Keratinocyte (primary cell): ENCODE measurements around the gene MPV17L. TPM values are rescaled to one million over a fixed set of nuclear protein-coding genes. Genes with fewer than 3 reads are reported as not detected.

Source experiments
- DNase-seq: peaks from one replicate; pipeline ENCODE4 v3.0.0-alpha.2; 2011; ENCODE audit warnings: low read depth, missing footprints, low spot score
- FAIRE-seq: peaks from 2 replicates; lab custom pipeline; 2011; peaks lifted over from hg19 to GRCh38; lab: Jason Lieb, UNC
- H2AFZ ChIP-seq: 2 replicates; pipeline ENCODE4 v1.6.0; 2012; ENCODE audit warnings: low read length, control low read depth, inconsistent platforms; ENCODE audit not compliant: control insufficient read depth
- H3K27ac ChIP-seq: 2 replicates; pipeline ENCODE4 v1.5.1; 2011; ENCODE audit warnings: low read length; ENCODE audit not compliant: control insufficient read depth, insufficient read depth
- H3K27me3 ChIP-seq: 3 replicates; pipeline ENCODE4 v1.6.0; 2011; ENCODE audit warnings: low read length; ENCODE audit not compliant: control insufficient read depth, insufficient read depth; ENCODE audit errors: extremely low read depth
- H3K36me3 ChIP-seq, 2 experiments: 2 replicates in 1 of 2; 3 replicates in 1 of 2; pipeline ENCODE4 v1.5.1; 2011; ENCODE audit warnings: low read length in 2 of 2, mild to moderate bottlenecking in 1 of 2; ENCODE audit not compliant: control insufficient read depth in 2 of 2, insufficient read depth in 2 of 2; ENCODE audit errors: extremely low read depth in 1 of 2
- H3K4me1 ChIP-seq: 3 replicates; pipeline ENCODE4 v1.5.1; 2011; ENCODE audit warnings: low read length; ENCODE audit not compliant: control insufficient read depth, insufficient read depth; ENCODE audit errors: extremely low read depth
- H3K4me2 ChIP-seq: 3 replicates; pipeline ENCODE4 v1.6.0; 2011; ENCODE audit warnings: low read depth, low read length; ENCODE audit not compliant: control insufficient read depth, insufficient read depth; ENCODE audit errors: extremely low read depth
- H3K4me3 ChIP-seq, 3 experiments: fragments of 200-600 bp in 1 of 3; sonication (generic) in 1 of 3; 2 replicates in 2 of 3; 3 replicates in 1 of 3; pipeline ENCODE4 v1.5.1; 2011 to 2016; ENCODE audit warnings: low read length in 3 of 3, mild to moderate bottlenecking in 3 of 3, control low read depth in 2 of 3, inconsistent platforms in 1 of 3, low read depth in 1 of 3, mixed read lengths in 1 of 3, mixed run types in 1 of 3, moderate library complexity in 1 of 3; ENCODE audit not compliant: control insufficient read depth in 2 of 3, insufficient read depth in 2 of 3; ENCODE audit errors: extremely low read depth in 1 of 3
- H3K79me2 ChIP-seq: 2 replicates; pipeline ENCODE4 v1.6.0; 2012; ENCODE audit warnings: low read length; ENCODE audit not compliant: control insufficient read depth, insufficient read depth
- H3K9ac ChIP-seq: 3 replicates; pipeline ENCODE4 v1.6.0; 2011; ENCODE audit warnings: low read length; ENCODE audit not compliant: control insufficient read depth, insufficient read depth; ENCODE audit errors: extremely low read depth
- H3K9me1 ChIP-seq: 3 replicates; pipeline ENCODE4 v1.6.0; 2011; ENCODE audit warnings: low read length; ENCODE audit not compliant: control insufficient read depth, insufficient read depth; ENCODE audit errors: extremely low read depth
- H3K9me3 ChIP-seq: 2 replicates; pipeline ENCODE4 v1.5.1; 2012; ENCODE audit warnings: low read depth, low read length; ENCODE audit not compliant: control insufficient read depth
- H4K20me1 ChIP-seq: 3 replicates; pipeline ENCODE4 v1.6.0; 2011; ENCODE audit warnings: low read length; ENCODE audit not compliant: control insufficient read depth, insufficient read depth; ENCODE audit errors: extremely low read depth
- EZH2 ChIP-seq: IDR thresholded peaks from one replicate; pipeline ENCODE4 v1.6.1; 2012; ENCODE audit warnings: inconsistent platforms, mild to moderate bottlenecking, low read length, moderate library complexity
- dilution Hi-C: fragments of 300-500 bp; cut with MboI; formaldehyde crosslinking; loops from one replicate; pipeline ENCODE4 v1.7.0; 2020; ENCODE audit warnings: low sequenced_read_pairs; ENCODE audit not compliant: extremely low pct_ligation_motif_present
- polyA plus RNA-seq, 5 experiments: library from polyadenylated mRNA; depleted of rRNA in 3 of 5; stranded (reverse) in 3 of 5; stranded (forward) in 1 of 5; unstranded in 1 of 5; fragments of >200 nt; gene quantifications; 1 replicate in 1 of 5; 2 replicates in 3 of 5; 3 replicates in 1 of 5; pipeline versions ENCODE4 v1.2.1 to v1.2.3, GENCODE V29; 2011 to 2012; ENCODE audit warnings: missing spikeins in 2 of 5, low read depth in 1 of 5, low replicate concordance in 1 of 5
- TF ChIP-seq, protein P1 (sequence below), 3 experiments: IDR thresholded peaks in 1 of 3; conservative IDR thresholded peaks in 1 of 3; optimal IDR thresholded peaks in 1 of 3; 2 replicates in 2 of 3; 3 replicates in 1 of 3; pipeline versions ENCODE3 to v1.5.1; 2011; ENCODE audit warnings: low read length in 3 of 3, mild to moderate bottlenecking in 3 of 3, moderate library complexity in 2 of 3, control low read depth in 1 of 3, inconsistent platforms in 1 of 3; ENCODE audit not compliant: insufficient read depth in 2 of 3; ENCODE audit errors: extremely low read depth in 1 of 3

Gene MPV17L
- polyA plus RNA-seq, 1 donor (not counting 4 experiments of a cell fraction or from before 2014, with no cell fraction given): 0.39 TPM

DNA sequence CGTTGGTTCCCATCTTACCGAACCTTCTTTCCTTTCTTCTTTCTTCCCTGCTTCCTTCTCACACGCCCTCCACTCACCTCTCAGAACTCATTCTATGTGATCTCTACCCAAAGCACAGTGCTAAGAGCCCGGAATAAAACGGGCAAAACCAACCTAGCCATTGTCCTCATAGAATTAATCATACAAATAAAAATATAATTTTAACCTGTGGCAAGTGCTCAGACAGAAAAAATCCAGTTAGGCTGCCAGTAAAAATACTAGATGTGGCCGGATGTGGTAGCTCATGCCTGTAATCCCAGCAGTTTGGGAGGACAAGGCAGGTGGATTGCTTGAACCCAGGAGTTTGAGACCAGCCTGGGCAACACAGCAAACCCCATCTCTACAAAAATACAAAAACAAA, 65.8 kb downstream of the MPV17L start:
- Histone ChIP-seq H3K9ac (no peak overlapping the region), H3K4me2 (no peak overlapping the region), H3K4me3 (no peak overlapping the region), H3K27ac (no peak overlapping the region), H3K27me3 (no peaks in the 10 kb centered on the region), H3K4me1 (peaks cover 6% of the 10 kb centered on the region), H3K9me1 (no peaks in the 10 kb centered on the region), H3K9me3 (no peaks in the 10 kb centered on the region), H3K79me2 (no peaks in the 10 kb centered on the region), H2AFZ (no peak overlapping the region), H4K20me1 (no peaks in the 10 kb centered on the region), H3K36me3 (no peaks in the 10 kb centered on the region)
- FAIRE-seq (no peak), DNase-seq (no peak)
- TF ChIP-seq, protein P1, sequence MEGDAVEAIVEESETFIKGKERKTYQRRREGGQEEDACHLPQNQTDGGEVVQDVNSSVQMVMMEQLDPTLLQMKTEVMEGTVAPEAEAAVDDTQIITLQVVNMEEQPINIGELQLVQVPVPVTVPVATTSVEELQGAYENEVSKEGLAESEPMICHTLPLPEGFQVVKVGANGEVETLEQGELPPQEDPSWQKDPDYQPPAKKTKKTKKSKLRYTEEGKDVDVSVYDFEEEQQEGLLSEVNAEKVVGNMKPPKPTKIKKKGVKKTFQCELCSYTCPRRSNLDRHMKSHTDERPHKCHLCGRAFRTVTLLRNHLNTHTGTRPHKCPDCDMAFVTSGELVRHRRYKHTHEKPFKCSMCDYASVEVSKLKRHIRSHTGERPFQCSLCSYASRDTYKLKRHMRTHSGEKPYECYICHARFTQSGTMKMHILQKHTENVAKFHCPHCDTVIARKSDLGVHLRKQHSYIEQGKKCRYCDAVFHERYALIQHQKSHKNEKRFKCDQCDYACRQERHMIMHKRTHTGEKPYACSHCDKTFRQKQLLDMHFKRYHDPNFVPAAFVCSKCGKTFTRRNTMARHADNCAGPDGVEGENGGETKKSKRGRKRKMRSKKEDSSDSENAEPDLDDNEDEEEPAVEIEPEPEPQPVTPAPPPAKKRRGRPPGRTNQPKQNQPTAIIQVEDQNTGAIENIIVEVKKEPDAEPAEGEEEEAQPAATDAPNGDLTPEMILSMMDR (optimal IDR thresholded peaks at IDR 0.05 in 1 of 3, IDR thresholded peaks at IDR 0.05 in 1 of 3, conservative IDR thresholded peaks at IDR 0.05 in 1 of 3; ENCODE audit: extremely low read depth in 1 of 3, insufficient read depth in 2 of 3, low read length in 3 of 3): no peak
- TF ChIP-seq EZH2: no peak
- dilution Hi-C loops: no loop called here

Other genes with a start within 250 kb of the MPV17L start
- gene NPIPA5, start 17.5 kb upstream of the MPV17L start, polyA plus RNA-seq: 7.7 to 10.3 TPM (median 9.4 TPM) in 3 replicates
- 7.8 to 12.0 TPM (median 8.4 TPM) in 3 replicates for gene BMERB1, start 38.8 kb downstream of the MPV17L start, polyA plus RNA-seq
- 10.0 to 12.5 TPM (median 11.9 TPM) in 3 replicates for gene MARF1, start 247.4 kb downstream of the MPV17L start, polyA plus RNA-seq